ENCODE measurements around the gene CDKN1A. TPM values are rescaled to one million over a fixed set of nuclear protein-coding genes. Genes with fewer than 3 reads are reported as not detected.

Gene CDKN1A
- total RNA-seq, 1 donor from 2014 or later: 1,168 TPM

- no peak for TF ChIP-seq CTCF (IDR thresholded peaks at IDR 0.05; ENCODE audit: insufficient read depth, low read length, poor library complexity, severe bottlenecking)
Measured at GRCh38 chr6:36641543-36641942, 37.0 kb upstream of the CDKN1A start.

GRCh38 chr6:36642913-36643817 is 35.3 kb upstream of the CDKN1A start:
- DNase-seq (ENCODE audit: low read depth): peak; percentile 73
- H3K4me3 ChIP-seq (ENCODE audit: low read depth, low read length): no peak overlapping the region
- no peaks in the 10 kb centered on the region for H3K27me3 ChIP-seq (ENCODE audit: control insufficient read depth, insufficient read depth, low read length)
- no peak for TF ChIP-seq CTCF (IDR thresholded peaks at IDR 0.05; ENCODE audit: insufficient read depth, low read length, poor library complexity, severe bottlenecking)
- no peaks in the 10 kb centered on the region for H3K36me3 ChIP-seq (ENCODE audit: control insufficient read depth, insufficient read depth, low read length)

More at GRCh38 chr6:36641543-36641942, 37.0 kb upstream of the CDKN1A start:
- Histone ChIP-seq H3K4me3 (ENCODE audit: low read depth, low read length) (no peak overlapping the region), H3K36me3 (ENCODE audit: control insufficient read depth, insufficient read depth, low read length) (no peaks in the 10 kb centered on the region), H3K27me3 (ENCODE audit: control insufficient read depth, insufficient read depth, low read length) (no peaks in the 10 kb centered on the region)
- no peak for DNase-seq (ENCODE audit: low read depth)

- H3K4me3 ChIP-seq (ENCODE audit: low read depth, low read length): no peak overlapping the region
- DNase-seq (ENCODE audit: low read depth): no peak
- H3K36me3 ChIP-seq (ENCODE audit: control insufficient read depth, insufficient read depth, low read length): no peaks in the 10 kb centered on the region
- TF ChIP-seq CTCF (IDR thresholded peaks at IDR 0.05; ENCODE audit: insufficient read depth, low read length, poor library complexity, severe bottlenecking): no peak
- no peaks in the 10 kb centered on the region for H3K27me3 ChIP-seq (ENCODE audit: control insufficient read depth, insufficient read depth, low read length)
Measured at GRCh38 chr6:36643977-36644376, 34.5 kb upstream of the CDKN1A start.

GRCh38 chr6:36649086-36649485 is 29.4 kb upstream of the CDKN1A start:
- TF ChIP-seq CTCF (IDR thresholded peaks at IDR 0.05; ENCODE audit: insufficient read depth, low read length, poor library complexity, severe bottlenecking): no peak
- DNase-seq (ENCODE audit: low read depth): no peak
- H3K27me3 ChIP-seq (ENCODE audit: control insufficient read depth, insufficient read depth, low read length): no peaks in the 10 kb centered on the region
- no peaks in the 10 kb centered on the region for H3K36me3 ChIP-seq (ENCODE audit: control insufficient read depth, insufficient read depth, low read length)
- H3K4me3 ChIP-seq (ENCODE audit: low read depth, low read length): no peak overlapping the region

GRCh38 chr6:36649701-36650484 is 28.6 kb upstream of the CDKN1A start:
- Histone ChIP-seq H3K4me3 (ENCODE audit: low read depth, low read length) (no peak overlapping the region), H3K36me3 (ENCODE audit: control insufficient read depth, insufficient read depth, low read length) (no peaks in the 10 kb centered on the region), H3K27me3 (ENCODE audit: control insufficient read depth, insufficient read depth, low read length) (no peaks in the 10 kb centered on the region)
- DNase-seq (ENCODE audit: low read depth): no peak
- no peak for TF ChIP-seq CTCF (IDR thresholded peaks at IDR 0.05; ENCODE audit: insufficient read depth, low read length, poor library complexity, severe bottlenecking)
